Measurements from ENCODE around the gene MSRB1.
"Not testable (repeated sequence)": the region's sequence is repeated elsewhere in the genome, so short reads cannot be mapped to it uniquely, and the experiment has no call there.

MSRB1 gene

GRCh38 chr16:1903845-1904840 lies 38.9 kb downstream of the MSRB1 start:
- DNase-seq (ENCODE audit: low read depth in 4 of 4, low spot score in 1 of 4) = no peak

- DNase-seq (ENCODE audit: low read depth in 4 of 4, low spot score in 1 of 4) = no peak
Measured at GRCh38 chr16:1903220-1903574, 39.8 kb downstream of the MSRB1 start.

DNA sequence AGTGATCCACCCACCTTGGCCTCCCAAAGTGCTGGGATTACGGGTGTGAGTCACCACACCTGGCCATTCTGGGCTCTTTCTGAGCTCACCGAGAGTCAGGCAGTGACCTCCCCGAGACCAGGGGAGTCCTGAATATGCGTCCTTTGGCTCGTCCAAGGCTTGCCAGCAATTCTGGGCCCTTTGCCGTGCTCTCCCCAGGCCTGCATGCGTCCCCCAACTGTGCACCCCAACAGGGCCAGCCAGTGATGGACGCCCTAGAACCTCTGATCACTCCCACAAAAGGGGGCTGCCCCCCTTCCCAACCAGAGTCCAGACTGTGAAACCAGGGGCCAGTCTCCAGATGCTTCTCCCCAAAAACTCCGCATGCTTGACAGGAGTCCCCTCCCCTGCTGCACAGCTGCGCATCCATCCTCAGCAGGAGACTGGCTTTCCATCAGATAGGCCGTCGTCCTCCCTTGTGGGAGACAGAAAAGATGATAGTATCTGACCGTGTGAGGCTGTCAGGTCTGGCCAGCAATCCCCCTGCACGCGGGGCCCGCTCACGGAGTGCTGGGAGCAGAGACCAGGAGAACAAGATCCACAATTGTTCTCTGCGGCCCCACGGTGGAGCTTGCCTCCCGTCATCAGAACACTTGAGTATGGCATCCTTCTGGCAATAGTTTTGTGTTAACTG lies 40.3 kb downstream of the MSRB1 start:
- DNase-seq (ENCODE audit: low read depth in 4 of 4, low spot score in 1 of 4) = no peak

DNA sequence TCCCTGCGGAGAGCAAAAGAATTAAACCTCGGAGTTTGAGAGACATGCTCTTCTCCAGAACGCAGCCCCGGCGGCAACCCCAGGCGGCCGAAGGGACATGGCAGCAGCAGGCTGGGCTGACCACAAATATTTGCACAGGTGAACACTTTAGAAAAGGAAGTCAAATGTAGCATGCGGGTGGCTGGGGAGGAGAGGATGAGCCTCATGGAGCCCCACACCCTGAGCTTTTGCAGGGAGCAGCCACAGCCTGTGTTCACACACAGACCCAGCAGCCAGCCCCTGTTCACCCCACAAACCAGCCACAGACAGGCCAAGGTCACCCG lies 42.6 kb downstream of the MSRB1 start:
- DNase-seq (ENCODE audit: low read depth in 4 of 4, low spot score in 1 of 4) = no peak

GRCh38 chr16:1899641-1900451 lies 43.2 kb downstream of the MSRB1 start:
- no peak for DNase-seq (ENCODE audit: low read depth in 4 of 4, low spot score in 1 of 4)

- DNase-seq (ENCODE audit: low read depth in 4 of 4, low spot score in 1 of 4) = not testable (repeated sequence)
Measured at GRCh38 chr16:1897692-1898091, 45.3 kb downstream of the MSRB1 start.

GRCh38 chr16:1895949-1896675 lies 46.9 kb downstream of the MSRB1 start:
- DNase-seq (ENCODE audit: low read depth in 4 of 4, low spot score in 1 of 4) = no peak

- DNase-seq (ENCODE audit: low read depth in 4 of 4, low spot score in 1 of 4) = no peak
Measured at GRCh38 chr16:1895068-1895467, 47.9 kb downstream of the MSRB1 start.

DNA sequence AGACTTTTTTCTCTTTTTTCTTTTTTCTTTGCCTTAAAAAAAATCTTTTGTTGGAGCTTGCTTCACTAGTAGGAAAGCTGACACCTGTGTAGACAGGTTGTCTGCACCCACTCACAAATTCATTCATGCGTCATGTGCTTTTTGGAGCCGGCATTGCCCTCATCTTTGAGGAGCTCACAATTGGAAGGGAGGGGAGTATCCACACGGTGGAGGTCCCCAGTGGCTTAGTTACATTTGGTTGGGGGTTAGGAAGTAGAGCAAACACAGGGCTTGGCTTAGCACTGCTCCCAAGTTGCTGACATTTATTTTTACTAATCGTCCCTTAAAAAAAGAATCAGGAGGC lies 52.3 kb downstream of the MSRB1 start:
- DNase-seq (ENCODE audit: low read depth in 4 of 4, low spot score in 1 of 4) = no peak

- no peak for DNase-seq (ENCODE audit: low read depth in 4 of 4, low spot score in 1 of 4)
Measured at GRCh38 chr16:1890024-1890707, 52.8 kb downstream of the MSRB1 start.
